ENCODE measurements around the gene MPV17.

MPV17 gene

DNA sequence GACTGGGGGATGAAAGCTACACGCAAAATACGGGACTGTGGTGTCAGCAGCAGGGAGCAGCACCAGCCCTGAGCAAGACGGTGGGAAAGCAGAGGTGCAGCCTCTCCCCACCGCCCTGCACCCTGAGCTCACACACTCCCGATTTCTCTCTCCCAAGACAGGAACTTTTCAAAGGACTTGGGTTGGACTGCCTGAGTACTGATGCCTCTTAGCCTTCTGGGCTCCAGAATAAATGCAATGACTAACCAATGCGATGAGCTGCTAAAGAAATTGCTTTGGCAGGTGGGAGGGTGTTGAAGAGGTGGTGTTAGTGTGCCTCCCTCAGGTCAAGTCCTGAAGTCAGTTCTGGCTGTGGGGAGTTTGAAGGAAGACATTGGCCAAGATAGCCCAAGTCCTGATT lies 31.0 kb downstream of the MPV17 start:
- H3K4me3 ChIP-seq (ENCODE audit: low read length), result no peak overlapping the region
- no peaks in the 10 kb centered on the region for H3K36me3 ChIP-seq (ENCODE audit: control insufficient read depth, insufficient read depth, low read length, severe bottlenecking)
- DNase-seq (ENCODE audit: low read depth), result no peak
- peaks cover 11% of the 10 kb centered on the region for H3K27me3 ChIP-seq (replicated peaks; ENCODE audit: control insufficient read depth, insufficient read depth, low read length)
- H3K9ac ChIP-seq (ENCODE audit: low read length), result no peak overlapping the region
- peaks cover 9% of the 10 kb centered on the region for H3K4me1 ChIP-seq (ENCODE audit: control insufficient read depth, insufficient read depth, low read length)
- H3K9me3 ChIP-seq (ENCODE audit: control insufficient read depth, low read length), result no peaks in the 10 kb centered on the region

DNA sequence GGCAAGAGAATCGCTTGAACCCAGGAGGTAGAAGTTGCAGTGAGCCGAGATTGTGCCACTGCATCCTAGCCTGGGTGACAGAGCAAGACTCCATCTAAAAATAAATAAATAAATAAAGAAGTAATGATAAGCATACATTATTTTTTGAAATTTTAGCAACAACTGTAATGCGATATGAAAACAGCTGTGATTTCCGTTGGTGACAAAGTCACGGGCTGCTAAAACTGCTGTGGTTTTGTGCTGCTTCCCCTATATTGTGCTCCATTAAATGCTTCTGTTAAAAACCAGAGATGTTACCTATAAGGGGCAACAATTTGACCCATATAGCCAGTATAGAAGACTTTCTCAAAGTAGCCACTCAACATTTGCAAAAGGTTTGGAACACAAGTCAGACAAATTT lies 32.3 kb downstream of the MPV17 start:
- Histone ChIP-seq H3K27me3 (replicated peaks; ENCODE audit: control insufficient read depth, insufficient read depth, low read length) (peaks cover 19% of the 10 kb centered on the region), H3K4me1 (ENCODE audit: control insufficient read depth, insufficient read depth, low read length) (peaks cover 9% of the 10 kb centered on the region), H3K4me3 (ENCODE audit: low read length) (no peak overlapping the region), H3K9ac (ENCODE audit: low read length) (no peak overlapping the region), H3K9me3 (ENCODE audit: control insufficient read depth, low read length) (no peaks in the 10 kb centered on the region), H3K36me3 (ENCODE audit: control insufficient read depth, insufficient read depth, low read length, severe bottlenecking) (no peaks in the 10 kb centered on the region)
- no peak for DNase-seq (ENCODE audit: low read depth)

DNA sequence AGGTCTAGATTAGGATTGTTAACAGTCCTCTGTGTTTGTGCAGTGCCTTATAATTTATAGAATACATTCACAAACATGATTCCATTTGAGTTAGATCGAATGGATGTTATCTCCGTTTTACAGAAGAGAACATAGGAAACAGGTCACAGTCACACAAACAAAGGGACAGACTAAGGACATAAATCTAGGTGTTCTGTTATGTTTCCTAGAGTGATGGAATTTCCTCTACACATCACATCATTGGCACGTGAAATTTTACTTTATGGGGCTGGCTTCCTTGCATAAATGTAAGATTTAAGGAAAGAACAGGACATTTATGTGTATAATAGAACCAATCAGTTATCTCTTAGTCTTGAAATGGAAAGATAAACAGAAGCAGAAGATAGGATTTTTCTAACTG lies 34.3 kb downstream of the MPV17 start:
- no peaks in the 10 kb centered on the region for H3K9me3 ChIP-seq (ENCODE audit: control insufficient read depth, low read length)
- H3K4me3 ChIP-seq (ENCODE audit: low read length), result no peak overlapping the region
- DNase-seq (ENCODE audit: low read depth), result no peak
- no peaks in the 10 kb centered on the region for H3K36me3 ChIP-seq (ENCODE audit: control insufficient read depth, insufficient read depth, low read length, severe bottlenecking)
- H3K4me1 ChIP-seq (ENCODE audit: control insufficient read depth, insufficient read depth, low read length), result peaks cover 8% of the 10 kb centered on the region
- H3K27me3 ChIP-seq (replicated peaks; ENCODE audit: control insufficient read depth, insufficient read depth, low read length), result peaks cover 19% of the 10 kb centered on the region
- no peak overlapping the region for H3K9ac ChIP-seq (ENCODE audit: low read length)

DNA sequence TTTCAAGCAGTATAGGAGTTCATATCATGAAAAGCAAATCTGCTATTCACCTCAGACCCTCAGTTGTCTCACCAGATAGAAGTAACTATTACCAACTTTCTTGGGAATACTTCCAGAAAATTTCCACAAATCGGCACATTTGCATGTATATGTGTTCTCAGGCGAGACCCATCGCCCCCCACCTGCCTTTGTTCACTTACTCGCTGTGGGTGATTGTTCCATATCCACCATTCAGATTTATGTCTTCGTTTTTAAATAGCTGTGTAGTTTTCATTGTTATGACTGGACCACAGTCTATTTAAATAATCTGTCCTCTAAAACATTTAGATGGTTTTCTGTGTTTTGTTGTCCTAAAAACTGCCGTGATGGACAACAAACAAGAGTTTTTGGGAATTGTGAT lies 37.4 kb downstream of the MPV17 start:
- peaks cover 9% of the 10 kb centered on the region for H3K4me1 ChIP-seq (ENCODE audit: control insufficient read depth, insufficient read depth, low read length)
- H3K4me3 ChIP-seq (ENCODE audit: low read length), result no peak overlapping the region
- H3K9me3 ChIP-seq (ENCODE audit: control insufficient read depth, low read length), result no peaks in the 10 kb centered on the region
- no peaks in the 10 kb centered on the region for H3K36me3 ChIP-seq (ENCODE audit: control insufficient read depth, insufficient read depth, low read length, severe bottlenecking)
- no peak overlapping the region for H3K9ac ChIP-seq (ENCODE audit: low read length)
- DNase-seq (ENCODE audit: low read depth), result no peak
- peaks cover 21% of the 10 kb centered on the region for H3K27me3 ChIP-seq (replicated peaks; ENCODE audit: control insufficient read depth, insufficient read depth, low read length)

DNA sequence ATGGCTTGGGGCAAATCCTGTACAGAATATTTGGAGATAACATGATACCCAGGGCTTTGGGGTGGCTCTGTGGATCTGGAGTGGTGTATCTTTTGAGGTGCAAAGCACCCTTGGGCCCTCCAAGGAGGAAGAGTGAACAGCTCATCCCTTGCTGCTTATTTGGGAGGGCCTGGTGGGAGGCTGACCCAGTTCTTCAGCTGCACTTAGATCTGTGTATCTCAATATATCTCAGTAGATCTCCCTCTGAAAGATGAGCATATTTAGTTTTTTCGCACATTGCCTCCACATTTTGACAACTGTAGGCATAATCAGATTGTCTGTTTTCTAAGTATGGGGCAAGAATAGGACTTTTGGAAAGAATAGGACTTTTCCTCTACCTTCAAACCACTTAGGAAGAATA lies 37.9 kb downstream of the MPV17 start:
- H3K27me3 ChIP-seq (replicated peaks; ENCODE audit: control insufficient read depth, insufficient read depth, low read length), result peaks cover 21% of the 10 kb centered on the region
- H3K36me3 ChIP-seq (ENCODE audit: control insufficient read depth, insufficient read depth, low read length, severe bottlenecking), result no peaks in the 10 kb centered on the region
- no peak overlapping the region for H3K4me3 ChIP-seq (ENCODE audit: low read length)
- no peak for DNase-seq (ENCODE audit: low read depth)
- no peaks in the 10 kb centered on the region for H3K9me3 ChIP-seq (ENCODE audit: control insufficient read depth, low read length)
- H3K4me1 ChIP-seq (ENCODE audit: control insufficient read depth, insufficient read depth, low read length), result peaks cover 9% of the 10 kb centered on the region
- H3K9ac ChIP-seq (ENCODE audit: low read length), result no peak overlapping the region

DNA sequence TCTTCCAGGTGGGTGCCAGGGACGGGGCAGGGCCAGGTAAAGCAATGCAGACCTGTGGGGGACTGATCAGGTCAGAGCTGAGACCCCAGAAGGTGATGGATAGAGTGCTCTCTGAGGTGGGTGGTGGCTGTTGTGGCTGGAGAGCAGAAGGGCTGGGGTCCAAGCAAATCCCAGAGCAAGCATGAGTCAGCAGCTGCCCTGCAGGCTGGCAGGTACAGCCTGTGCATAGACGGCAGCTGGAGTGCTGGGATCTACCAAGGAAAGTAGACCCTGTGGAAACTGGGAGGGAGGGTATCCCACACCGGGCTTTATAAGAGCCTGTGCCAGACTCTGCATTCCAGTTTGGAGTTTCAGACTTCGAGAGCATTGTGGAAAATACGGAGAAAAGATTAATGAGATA lies 40.0 kb downstream of the MPV17 start:
- Histone ChIP-seq H3K4me3 (ENCODE audit: low read length) (no peak overlapping the region), H3K9me3 (ENCODE audit: control insufficient read depth, low read length) (no peaks in the 10 kb centered on the region), H3K27me3 (replicated peaks; ENCODE audit: control insufficient read depth, insufficient read depth, low read length) (peaks cover 21% of the 10 kb centered on the region), H3K36me3 (ENCODE audit: control insufficient read depth, insufficient read depth, low read length, severe bottlenecking) (no peaks in the 10 kb centered on the region), H3K4me1 (ENCODE audit: control insufficient read depth, insufficient read depth, low read length) (peaks cover 9% of the 10 kb centered on the region), H3K9ac (ENCODE audit: low read length) (no peak overlapping the region)
- DNase-seq (ENCODE audit: low read depth), result no peak

DNA sequence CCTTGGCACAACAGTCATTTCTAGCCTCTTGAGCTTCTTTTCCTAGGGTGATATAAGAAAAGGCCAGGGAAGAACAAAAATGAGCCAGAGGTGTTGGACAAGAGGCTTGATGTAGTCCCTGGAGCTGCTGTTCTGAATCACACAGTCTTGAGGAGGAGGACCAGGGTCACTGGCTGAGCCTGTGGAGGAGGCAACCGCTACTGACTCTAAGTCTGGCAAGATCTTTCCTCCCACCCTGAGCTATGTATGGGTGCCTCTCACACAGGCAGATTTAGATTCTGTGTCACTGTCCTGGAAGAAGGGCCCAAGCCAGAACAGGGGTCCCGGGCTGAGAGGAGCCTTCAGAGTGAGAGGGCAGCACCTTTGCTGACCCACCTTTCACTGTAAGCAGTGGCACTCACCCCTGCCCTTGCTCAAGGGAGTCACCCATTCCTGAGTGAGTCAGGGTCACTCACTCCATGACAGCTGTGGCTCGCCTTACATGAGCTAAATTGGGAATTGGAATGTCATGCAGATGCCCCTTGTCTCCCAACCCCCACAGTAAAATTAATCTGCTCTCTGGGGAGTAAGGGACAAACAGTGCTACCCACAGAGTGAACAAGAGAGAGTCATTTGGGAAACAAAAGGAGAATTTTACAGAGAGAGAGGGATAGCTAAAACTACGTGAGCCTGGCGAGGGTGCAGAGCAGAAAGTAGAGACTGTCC lies 40.9 kb downstream of the MPV17 start, which contains the start of gene TRIM54:
TRIM54 (plus strand) TSS at position 575 of the 705 bp plus-strand sequence. CDS start 303 bp downstream, outside the sequence.
- Histone ChIP-seq H3K4me1 (ENCODE audit: control insufficient read depth, insufficient read depth, low read length) (peaks cover 9% of the 10 kb centered on the region), H3K27me3 (replicated peaks; ENCODE audit: control insufficient read depth, insufficient read depth, low read length) (peaks cover 30% of the 10 kb centered on the region), H3K36me3 (ENCODE audit: control insufficient read depth, insufficient read depth, low read length, severe bottlenecking) (no peaks in the 10 kb centered on the region), H3K9me3 (ENCODE audit: control insufficient read depth, low read length) (no peaks in the 10 kb centered on the region), H3K9ac (ENCODE audit: low read length) (no peak within 1 kb of the TSS), H3K4me3 (ENCODE audit: low read length) (no peak within 1 kb of the TSS)
- DNase-seq (ENCODE audit: low read depth), result peak; percentile 28

DNA sequence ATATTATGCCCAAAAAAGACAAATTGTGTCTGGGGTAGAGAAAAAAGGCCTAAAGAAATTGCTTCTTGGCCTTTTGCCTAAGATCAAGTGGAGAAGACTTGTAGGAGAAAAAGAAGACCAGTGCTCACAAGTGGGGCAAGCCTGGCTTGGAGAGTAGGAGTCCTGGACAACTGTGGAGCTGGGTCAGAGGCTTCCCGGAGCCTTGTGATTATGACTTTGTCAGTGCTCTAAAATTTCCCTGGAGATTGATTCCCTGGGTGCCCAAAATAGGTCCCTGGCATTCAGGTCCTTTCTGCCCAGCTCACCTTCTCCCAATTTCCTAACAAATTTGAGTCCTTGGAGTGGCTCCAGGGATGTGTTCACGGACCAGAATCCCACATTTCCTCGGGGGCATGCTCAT lies 41.5 kb downstream of the MPV17 start:
- peaks cover 29% of the 10 kb centered on the region for H3K27me3 ChIP-seq (replicated peaks; ENCODE audit: control insufficient read depth, insufficient read depth, low read length)
- H3K9me3 ChIP-seq (ENCODE audit: control insufficient read depth, low read length), result no peaks in the 10 kb centered on the region
- DNase-seq (ENCODE audit: low read depth), result no peak
- H3K9ac ChIP-seq (ENCODE audit: low read length), result no peak overlapping the region
- peaks cover 9% of the 10 kb centered on the region for H3K4me1 ChIP-seq (ENCODE audit: control insufficient read depth, insufficient read depth, low read length)
- no peaks in the 10 kb centered on the region for H3K36me3 ChIP-seq (ENCODE audit: control insufficient read depth, insufficient read depth, low read length, severe bottlenecking)
- H3K4me3 ChIP-seq (ENCODE audit: low read length), result no peak overlapping the region

DNA sequence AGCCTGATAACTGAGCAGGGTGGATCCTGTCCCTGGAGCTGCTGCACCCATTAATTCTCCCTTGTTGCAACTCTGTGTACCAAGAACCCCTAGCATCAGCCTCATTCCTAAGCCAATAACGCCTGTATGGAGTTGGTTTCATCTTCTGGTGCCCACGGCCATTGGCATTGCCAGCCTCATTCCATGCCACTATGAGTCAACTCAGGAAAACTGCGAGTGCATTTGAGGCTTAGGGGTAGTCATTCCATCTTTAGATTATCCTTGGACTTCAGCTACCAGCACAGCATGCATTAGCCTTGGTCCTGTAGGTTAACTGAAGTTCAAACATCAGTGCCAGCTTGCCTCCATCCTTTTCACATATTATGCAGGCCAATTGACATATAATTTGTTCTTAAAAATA lies 42.1 kb downstream of the MPV17 start:
- no peaks in the 10 kb centered on the region for H3K36me3 ChIP-seq (ENCODE audit: control insufficient read depth, insufficient read depth, low read length, severe bottlenecking)
- H3K9ac ChIP-seq (ENCODE audit: low read length), result no peak overlapping the region
- no peaks in the 10 kb centered on the region for H3K9me3 ChIP-seq (ENCODE audit: control insufficient read depth, low read length)
- no peak overlapping the region for H3K4me3 ChIP-seq (ENCODE audit: low read length)
- peaks cover 30% of the 10 kb centered on the region for H3K27me3 ChIP-seq (replicated peaks; ENCODE audit: control insufficient read depth, insufficient read depth, low read length)
- H3K4me1 ChIP-seq (ENCODE audit: control insufficient read depth, insufficient read depth, low read length), result peaks cover 9% of the 10 kb centered on the region
- DNase-seq (ENCODE audit: low read depth), result no peak

DNA sequence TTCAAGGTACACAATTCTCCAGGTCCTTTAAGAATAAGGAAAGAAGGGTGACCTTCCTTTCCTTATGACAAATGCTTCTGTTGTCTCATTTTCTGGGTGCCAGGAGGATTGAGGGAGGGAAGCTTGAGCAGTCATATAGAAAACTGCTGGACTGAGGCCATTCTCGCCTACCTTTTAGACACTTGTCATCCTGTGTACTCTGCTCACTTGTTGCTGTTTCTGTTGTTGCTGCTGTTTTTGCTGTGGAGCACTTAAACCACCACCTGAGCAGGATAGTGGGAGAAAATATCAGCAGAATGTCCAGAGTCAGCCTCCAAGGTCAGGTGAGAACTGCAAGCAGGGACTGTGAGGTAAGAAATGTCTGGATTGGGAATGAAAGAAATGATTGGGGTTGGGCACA lies 44.9 kb downstream of the MPV17 start:
- H3K4me3 ChIP-seq (ENCODE audit: low read length), result no peak overlapping the region
- peaks cover 36% of the 10 kb centered on the region for H3K27me3 ChIP-seq (replicated peaks; ENCODE audit: control insufficient read depth, insufficient read depth, low read length)
- DNase-seq (ENCODE audit: low read depth), result no peak
- no peaks in the 10 kb centered on the region for H3K9me3 ChIP-seq (ENCODE audit: control insufficient read depth, low read length)
- no peaks in the 10 kb centered on the region for H3K36me3 ChIP-seq (ENCODE audit: control insufficient read depth, insufficient read depth, low read length, severe bottlenecking)
- peaks cover 9% of the 10 kb centered on the region for H3K4me1 ChIP-seq (ENCODE audit: control insufficient read depth, insufficient read depth, low read length)
- H3K9ac ChIP-seq (ENCODE audit: low read length), result no peak overlapping the region

DNA sequence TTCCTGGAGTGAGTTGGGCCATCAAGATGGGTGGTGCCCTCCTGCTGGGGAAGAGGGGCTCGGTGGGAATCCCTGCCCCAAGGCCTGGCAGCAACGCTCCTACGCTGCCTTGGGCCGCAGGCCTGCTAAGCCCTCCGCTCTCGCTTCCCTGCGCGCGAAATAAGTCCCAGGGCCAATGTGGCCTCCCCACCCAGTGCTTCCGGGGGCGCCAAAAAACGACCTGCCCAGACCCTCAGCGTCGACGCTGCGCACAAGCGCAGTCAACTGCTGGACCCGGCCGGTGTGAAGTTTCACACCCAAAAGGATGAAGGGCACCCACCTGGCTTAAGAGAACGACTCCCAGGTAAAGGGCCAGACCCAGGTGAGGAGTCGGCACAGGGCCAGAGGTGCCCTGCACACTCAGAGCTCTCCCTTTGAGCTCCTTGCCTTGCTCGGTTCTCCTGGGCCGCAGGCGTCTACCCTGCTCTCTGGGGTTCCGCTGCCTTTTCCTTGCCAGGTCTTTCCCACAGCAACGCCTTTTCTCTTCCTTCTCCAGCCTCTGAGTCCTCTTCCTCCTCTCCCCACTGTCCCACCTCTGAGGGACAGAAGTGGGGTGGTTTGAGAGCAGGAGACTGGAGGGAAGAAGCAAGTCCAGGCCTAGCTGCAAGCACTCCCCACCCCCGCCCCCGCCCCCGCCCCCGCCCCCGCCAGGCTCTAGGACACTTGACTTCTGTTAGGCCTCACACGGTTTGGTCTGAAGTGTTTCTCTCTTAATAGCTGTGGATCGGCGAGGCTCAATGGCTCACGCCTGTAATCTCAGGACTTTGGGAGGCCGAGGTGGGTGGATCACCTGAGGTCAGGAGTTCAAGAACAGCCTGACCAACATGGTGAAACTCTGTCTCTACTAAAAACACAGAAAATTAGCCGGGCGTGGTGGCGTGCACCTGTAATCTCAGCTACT lies 47.4 kb downstream of the MPV17 start, which contains the start of gene DNAJC5G:
DNAJC5G (plus strand) TSS at position 223 of the 940 bp plus-strand sequence. CDS start 1,296 bp downstream, outside the sequence.
- H3K36me3 ChIP-seq (ENCODE audit: control insufficient read depth, insufficient read depth, low read length, severe bottlenecking), result no peaks in the 10 kb centered on the region
- no peaks in the 10 kb centered on the region for H3K9me3 ChIP-seq (ENCODE audit: control insufficient read depth, low read length)
- DNase-seq (ENCODE audit: low read depth), result no peak
- peaks cover 38% of the 10 kb centered on the region for H3K27me3 ChIP-seq (replicated peaks; ENCODE audit: control insufficient read depth, insufficient read depth, low read length)
- H3K9ac ChIP-seq (ENCODE audit: low read length), result no peak within 1 kb of the TSS
- H3K4me1 ChIP-seq (ENCODE audit: control insufficient read depth, insufficient read depth, low read length), result no peaks in the 10 kb centered on the region
- H3K4me3 ChIP-seq (ENCODE audit: low read length), result no peak within 1 kb of the TSS
